Body of pancreas (tissue), 4 donors: Measurements from ENCODE around the gene CLBA1. TPM values are rescaled to one million over a fixed set of nuclear protein-coding genes. Genes with fewer than 3 reads are reported as not detected.

Experiments used
- ATAC-seq: fragments of 150-250 bp; one replicate; pipeline ENCODE4 v1.9.1; 2016
- DNase-seq, 4 donors: peaks; one replicate each; pipeline ENCODE4 v3.0.0-alpha.2; 2019
- H3K27ac ChIP-seq, 4 donors: fragments of 200-600 bp; sonication (generic); 1 replicate in 3 of 4; 2 replicates in 1 of 4; pipeline versions ENCODE4 v1.5.1 to v1.6.1; 2016 to 2019; ENCODE audit warnings: mild to moderate bottlenecking in 1 of 4, mixed read lengths in 1 of 4, moderate library complexity in 1 of 4
- H3K27me3 ChIP-seq, 2 donors: fragments of 200-600 bp; sonication (generic); one replicate each; pipeline ENCODE4 v1.6.0; 2016; ENCODE audit warnings: mild to moderate bottlenecking in 1 of 2
- H3K36me3 ChIP-seq, 2 donors: fragments of 200-600 bp; sonication (generic); replicated peaks in 1 of 2; 2 replicates each; pipeline ENCODE4 v1.5.1; 2016; ENCODE audit warnings: low read depth in 2 of 2; ENCODE audit not compliant: insufficient read depth in 1 of 2
- H3K4me1 ChIP-seq: fragments of 200-600 bp; sonication (generic); one replicate; pipeline ENCODE4 v1.6.0; 2016
- H3K4me3 ChIP-seq, 2 donors: fragments of 200-600 bp; sonication (generic); 1 replicate in 1 of 2; 2 replicates in 1 of 2; pipeline ENCODE4 v1.5.1; 2016 to 2019
- H3K9me3 ChIP-seq, 3 donors: fragments of 200-600 bp; sonication (generic); 1 replicate in 2 of 3; 2 replicates in 1 of 3; pipeline ENCODE4 v1.5.1; 2016
- POLR2A ChIP-seq, 3 donors: fragments of 450-650 bp; IDR thresholded peaks; one replicate each; pipeline ENCODE4 v1.6.1; 2016; ENCODE audit warnings: antibody characterized with exemption in 3 of 3, mild to moderate bottlenecking in 2 of 3
- WGBS, 2 donors: methylation state at CpG; one replicate each; pipeline ENCODE4 v1.1.5; 2017; 5-methylcytosine and 5-hydroxymethylcytosine counted together
- intact Hi-C: fragments of 100-400 bp; cut with DNase I; formaldehyde crosslinking; loops from one replicate; pipeline ENCODE4 v1.15.1; 2023
- total RNA-seq, 2 donors: library from RNA; depleted of rRNA; stranded (reverse); fragments of >200 nt; gene quantifications; one replicate each; pipeline ENCODE4 v1.1.0, GENCODE V29; 2016
- TF ChIP-seq, protein P1 (sequence below), 7 experiments: fragments of 450-650 bp in 4 of 7; fragments of 200-600 bp in 3 of 7; sonication (generic) in 3 of 7; IDR thresholded peaks; one replicate each; pipeline ENCODE4 v1.5.1; 2016 to 2019; ENCODE audit warnings: antibody characterized with exemption in 7 of 7

The CLBA1 gene
- total RNA-seq, 2 donors from 2014 or later, result 8.6 to 21.1 TPM

DNA sequence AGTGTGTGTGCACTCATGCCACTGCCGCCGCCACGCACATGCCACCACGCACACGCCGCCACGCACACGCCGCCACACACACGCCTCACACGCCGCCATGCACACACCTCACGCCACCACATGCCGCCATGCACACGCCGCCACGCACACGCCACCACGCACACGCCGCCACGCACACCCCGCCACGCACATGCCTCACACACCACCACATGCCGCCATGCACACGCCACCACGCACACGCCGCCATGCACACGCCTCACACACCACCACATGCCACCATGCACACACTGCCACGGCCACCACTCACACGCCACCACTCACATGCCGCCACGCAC lies 6.3 kb downstream of the CLBA1 start:
- DNase-seq, result no peak
- no peak for ATAC-seq
- no peak for TF ChIP-seq POLR2A (IDR thresholded peaks at IDR 0.05)
- TF ChIP-seq, protein P1, sequence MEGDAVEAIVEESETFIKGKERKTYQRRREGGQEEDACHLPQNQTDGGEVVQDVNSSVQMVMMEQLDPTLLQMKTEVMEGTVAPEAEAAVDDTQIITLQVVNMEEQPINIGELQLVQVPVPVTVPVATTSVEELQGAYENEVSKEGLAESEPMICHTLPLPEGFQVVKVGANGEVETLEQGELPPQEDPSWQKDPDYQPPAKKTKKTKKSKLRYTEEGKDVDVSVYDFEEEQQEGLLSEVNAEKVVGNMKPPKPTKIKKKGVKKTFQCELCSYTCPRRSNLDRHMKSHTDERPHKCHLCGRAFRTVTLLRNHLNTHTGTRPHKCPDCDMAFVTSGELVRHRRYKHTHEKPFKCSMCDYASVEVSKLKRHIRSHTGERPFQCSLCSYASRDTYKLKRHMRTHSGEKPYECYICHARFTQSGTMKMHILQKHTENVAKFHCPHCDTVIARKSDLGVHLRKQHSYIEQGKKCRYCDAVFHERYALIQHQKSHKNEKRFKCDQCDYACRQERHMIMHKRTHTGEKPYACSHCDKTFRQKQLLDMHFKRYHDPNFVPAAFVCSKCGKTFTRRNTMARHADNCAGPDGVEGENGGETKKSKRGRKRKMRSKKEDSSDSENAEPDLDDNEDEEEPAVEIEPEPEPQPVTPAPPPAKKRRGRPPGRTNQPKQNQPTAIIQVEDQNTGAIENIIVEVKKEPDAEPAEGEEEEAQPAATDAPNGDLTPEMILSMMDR (IDR thresholded peaks at IDR 0.05), result no peak
- Histone ChIP-seq H3K27me3 (no peaks in the 10 kb centered on the region), H3K27ac (no peak overlapping the region), H3K4me3 (no peak overlapping the region), H3K4me1 (peaks cover 6% of the 10 kb centered on the region), H3K36me3 (peaks cover 0 to 5% of the 10 kb centered on the region in 2 donors), H3K9me3 (no peaks in the 10 kb centered on the region)
- intact Hi-C loops, result no loop called here
- WGBS, 2 donors, result 95 to 97% methylated on average over 34 of the region's 34 CpGs

DNA sequence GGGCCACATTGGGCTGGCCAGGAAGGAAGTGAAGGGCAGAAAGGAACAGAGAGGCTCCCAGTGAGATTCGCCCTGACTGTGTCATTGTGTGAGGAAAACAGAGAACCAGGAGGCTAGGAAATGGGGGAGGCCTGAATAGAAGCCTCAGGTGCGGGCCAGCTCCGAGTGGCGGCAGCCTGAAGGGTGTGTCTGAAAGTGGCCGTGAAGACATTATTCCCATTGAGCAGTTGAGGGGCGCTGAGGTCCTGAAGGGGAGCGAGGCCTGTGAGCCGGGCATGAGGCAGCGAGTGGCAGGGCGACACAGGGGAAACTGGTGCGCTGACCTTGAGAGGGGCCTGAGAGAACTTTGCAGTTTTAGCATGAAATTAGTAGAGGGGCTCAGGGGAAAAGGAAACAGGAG lies 6.9 kb downstream of the CLBA1 start:
- H3K27ac ChIP-seq, result no peak overlapping the region
- ATAC-seq (no peak), DNase-seq (no peak)
- no peaks in the 10 kb centered on the region for H3K27me3 ChIP-seq
- intact Hi-C loops, result no loop called here
- peaks cover 0 to 5% of the 10 kb centered on the region in 2 donors for H3K36me3 ChIP-seq
- no peaks in the 10 kb centered on the region for H3K9me3 ChIP-seq
- no peak overlapping the region for H3K4me3 ChIP-seq
- TF ChIP-seq, protein P1 (IDR thresholded peaks at IDR 0.05), result no peak
- no peak for TF ChIP-seq POLR2A (IDR thresholded peaks at IDR 0.05)
- no peaks in the 10 kb centered on the region for H3K4me1 ChIP-seq
- WGBS, 2 donors, result 93 to 95% methylated on average over 11 of the region's 11 CpGs

DNA sequence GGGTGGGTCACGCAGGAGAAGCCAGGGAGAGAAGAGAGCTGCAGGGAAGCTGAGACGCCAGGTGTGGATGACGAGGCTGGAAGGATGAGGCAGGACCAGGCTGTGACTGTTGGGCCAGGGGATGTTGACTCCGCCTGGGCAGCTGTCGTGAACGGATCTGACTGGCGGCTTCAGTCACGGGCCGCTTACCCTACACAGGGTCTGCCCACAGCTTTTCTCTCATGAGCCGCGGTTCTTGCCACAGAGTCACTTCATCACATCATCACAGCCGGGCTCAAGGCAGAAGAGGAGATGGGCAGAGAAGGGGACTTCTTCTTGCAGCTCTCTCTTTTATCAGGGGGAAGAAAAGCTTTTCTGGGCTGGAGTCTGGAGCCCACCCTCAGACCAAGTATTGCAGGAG lies 7.7 kb downstream of the CLBA1 start:
- no peak overlapping the region for H3K27ac ChIP-seq
- H3K4me3 ChIP-seq, result no peak overlapping the region
- ATAC-seq (no peak), DNase-seq (no peak)
- TF ChIP-seq POLR2A (IDR thresholded peaks at IDR 0.05), result no peak
- TF ChIP-seq, protein P1 (IDR thresholded peaks at IDR 0.05), result no peak
- no peaks in the 10 kb centered on the region for H3K9me3 ChIP-seq
- 92 to 94% methylated on average over 12 of the region's 12 CpGs for WGBS, 2 donors
- peaks cover 0 to 5% of the 10 kb centered on the region in 2 donors for H3K36me3 ChIP-seq
- intact Hi-C loops, result no loop called here
- H3K4me1 ChIP-seq, result no peaks in the 10 kb centered on the region
- no peaks in the 10 kb centered on the region for H3K27me3 ChIP-seq

DNA sequence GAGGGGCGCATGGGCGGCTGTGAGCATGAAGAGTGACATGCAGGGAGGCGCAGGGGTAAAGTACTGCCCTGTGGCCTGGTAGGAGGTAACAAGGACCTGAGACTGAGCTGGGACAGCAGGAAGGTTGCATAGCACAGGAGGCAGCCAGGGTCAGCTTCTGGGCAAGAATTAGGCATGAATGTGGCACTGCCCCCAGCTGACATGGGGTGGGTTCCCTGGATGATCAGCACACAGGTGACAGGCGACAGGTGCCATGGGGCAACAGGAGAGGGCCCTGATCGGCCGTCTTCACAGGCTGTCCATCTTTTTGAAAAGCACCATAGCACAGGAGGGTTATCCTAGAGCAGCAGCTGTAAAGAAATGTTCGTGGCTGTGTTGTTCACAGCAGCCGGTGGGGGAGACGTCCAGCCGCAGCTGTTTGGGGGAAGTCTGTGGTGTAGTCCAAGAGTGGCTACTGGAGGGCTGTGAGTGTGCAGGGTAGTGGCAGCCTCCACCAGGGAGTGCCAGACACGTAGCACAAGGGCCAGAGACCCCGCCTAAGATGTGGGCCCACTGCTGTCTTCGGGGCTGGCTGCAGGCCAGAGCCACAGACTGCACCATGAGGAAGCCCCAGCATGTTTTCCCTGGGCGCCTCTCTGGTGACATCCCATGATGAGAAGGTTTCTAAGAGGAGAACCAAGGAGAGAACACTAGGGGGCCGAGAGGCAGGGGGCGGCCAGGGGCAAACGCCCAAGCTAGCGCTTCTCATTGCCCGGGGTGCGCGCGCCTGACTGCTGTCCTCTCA lies 8.4 kb downstream of the CLBA1 start:
- Histone ChIP-seq H3K4me3 (no peak overlapping the region), H3K27me3 (no peaks in the 10 kb centered on the region), H3K27ac (no peak overlapping the region), H3K4me1 (no peaks in the 10 kb centered on the region), H3K36me3 (peaks cover 0 to 5% of the 10 kb centered on the region in 2 donors), H3K9me3 (no peaks in the 10 kb centered on the region)
- intact Hi-C loops, result no loop called here
- TF ChIP-seq POLR2A (IDR thresholded peaks at IDR 0.05), result no peak
- WGBS, 2 donors, result 78 to 98% methylated on average over 12 to 21 of the region's 22 CpGs
- no peak for ATAC-seq
- DNase-seq, result no peak

DNA sequence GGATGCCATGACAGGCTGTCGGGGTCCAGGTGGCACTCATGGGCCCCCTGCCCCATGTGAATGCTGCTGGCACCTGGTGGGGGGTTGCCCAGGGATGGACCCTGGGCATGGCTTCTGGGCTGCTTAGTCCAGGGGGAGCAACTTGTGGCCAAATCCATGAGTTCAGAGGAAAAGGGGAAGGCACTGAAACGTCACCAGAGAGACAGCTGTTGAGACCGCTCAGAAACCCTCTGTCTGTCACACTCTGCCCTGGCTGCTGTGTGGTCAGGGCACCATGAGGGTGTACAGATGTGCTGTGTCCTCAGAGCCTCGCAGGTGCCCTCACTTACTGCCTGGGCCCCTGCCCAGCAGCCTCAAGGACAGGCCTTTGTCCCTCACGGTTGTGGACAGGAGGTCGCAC lies 9.4 kb downstream of the CLBA1 start:
- H3K27ac ChIP-seq, result no peak overlapping the region
- 77% methylated on average over 6 of the region's 6 CpGs; no CpG with 5 or more reads in 1 of the 2 donors for WGBS, 2 donors
- no peak for TF ChIP-seq POLR2A (IDR thresholded peaks at IDR 0.05)
- TF ChIP-seq, protein P1 (IDR thresholded peaks at IDR 0.05), result no peak
- intact Hi-C loops, result no loop called here
- H3K36me3 ChIP-seq, result peaks cover 0 to 5% of the 10 kb centered on the region in 2 donors
- H3K27me3 ChIP-seq, result no peaks in the 10 kb centered on the region
- no peak for ATAC-seq
- no peak overlapping the region for H3K4me3 ChIP-seq
- no peaks in the 10 kb centered on the region for H3K4me1 ChIP-seq
- H3K9me3 ChIP-seq, result no peaks in the 10 kb centered on the region
- DNase-seq, result no peak
